Keratinocyte (primary cell): ENCODE data around the gene FMNL2.

Experiments
- CTCF ChIP-seq, 3 experiments: IDR thresholded peaks in 1 of 3; conservative IDR thresholded peaks in 1 of 3; optimal IDR thresholded peaks in 1 of 3; 2 replicates in 2 of 3; 3 replicates in 1 of 3; pipeline versions ENCODE3 to v1.5.1; 2011; ENCODE audit warnings: low read length in 3 of 3, mild to moderate bottlenecking in 3 of 3, moderate library complexity in 2 of 3, control low read depth in 1 of 3, inconsistent platforms in 1 of 3; ENCODE audit not compliant: insufficient read depth in 2 of 3; ENCODE audit errors: extremely low read depth in 1 of 3
- EZH2 ChIP-seq: IDR thresholded peaks from one replicate; pipeline ENCODE4 v1.6.1; 2012; ENCODE audit warnings: inconsistent platforms, mild to moderate bottlenecking, low read length, moderate library complexity

GRCh38 chr2:152582081-152582480 is 247.1 kb downstream of the FMNL2 start:
- TF ChIP-seq CTCF (optimal IDR thresholded peaks at IDR 0.05 in 1 of 3, IDR thresholded peaks at IDR 0.05 in 1 of 3, conservative IDR thresholded peaks at IDR 0.05 in 1 of 3; ENCODE audit: extremely low read depth in 1 of 3, insufficient read depth in 2 of 3, low read length in 3 of 3) = no peak
- TF ChIP-seq EZH2 = no peak
